HG03565 (cell line): Measurements from ENCODE around the gene POR.

Source experiments
- ATAC-seq: cut with Tn5 transposase; IDR thresholded peaks from one replicate; pipeline ENCODE4 v1.9.1; 2021; ENCODE audit warnings: mild to moderate bottlenecking, moderate library complexity; ENCODE audit not compliant: unreplicated experiment

The POR gene

DNA sequence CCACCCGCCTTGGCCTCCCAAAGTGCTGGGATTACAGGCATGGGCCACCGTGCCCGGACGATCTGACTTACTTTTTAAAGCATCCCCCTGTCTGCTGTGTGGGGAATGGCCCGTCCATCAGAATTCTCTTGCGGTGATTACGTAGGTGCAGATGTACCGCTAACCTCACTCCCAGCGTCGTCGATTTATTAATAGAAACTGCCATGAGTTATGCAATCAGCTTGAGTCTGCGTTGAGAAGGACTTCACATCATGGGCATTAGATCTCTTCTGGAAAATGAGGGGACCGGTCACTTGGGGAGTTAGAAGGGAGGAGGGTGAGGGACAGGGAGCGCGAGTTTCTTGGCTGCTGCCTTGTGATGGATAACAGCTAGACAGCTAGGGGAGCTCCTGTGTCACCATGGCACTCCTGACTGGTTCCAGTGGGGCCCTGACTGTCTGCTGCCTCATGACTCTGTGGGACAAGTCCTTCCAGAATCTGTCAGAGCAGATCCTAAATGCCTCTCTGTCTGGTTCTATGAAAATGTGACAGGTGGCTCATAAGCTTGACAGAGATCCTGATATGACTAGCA lies 35.2 kb downstream of the POR start:
- no peak for ATAC-seq

GRCh38 chr7:75951506-75951905 lies 36.6 kb downstream of the POR start:
- ATAC-seq, result no peak

DNA sequence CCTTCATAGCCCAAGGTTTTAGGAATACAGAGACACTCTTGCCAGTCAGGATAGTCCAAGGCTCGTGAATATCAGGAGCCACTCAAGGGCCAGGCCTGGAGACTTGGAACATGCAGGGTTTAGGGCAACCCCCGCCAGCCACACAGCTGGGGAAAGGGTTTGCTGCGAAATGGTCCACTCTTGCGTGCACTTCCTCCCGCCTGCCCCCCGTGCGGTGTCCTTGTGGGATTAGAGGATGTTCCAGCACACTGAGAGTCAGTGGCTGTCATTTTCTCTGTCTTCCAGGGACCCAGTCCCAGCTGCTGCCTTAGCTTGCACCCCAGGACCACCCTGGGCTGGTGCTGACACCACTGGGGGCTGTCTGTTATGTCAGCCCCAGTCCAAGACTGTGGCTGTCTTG lies 38.5 kb downstream of the POR start:
- no peak for ATAC-seq

GRCh38 chr7:75953931-75954330 lies 39.0 kb downstream of the POR start:
- no peak for ATAC-seq

- no peak for ATAC-seq
Observed at GRCh38 chr7:75955331-75955955, 40.5 kb downstream of the POR start.

GRCh38 chr7:75957021-75957736 lies 42.2 kb downstream of the POR start:
- ATAC-seq, result no peak

- ATAC-seq, result no peak
Observed at GRCh38 chr7:75958802-75959543, 44.0 kb downstream of the POR start.

- ATAC-seq, result no peak
Observed at GRCh38 chr7:75960372-75960771, 45.4 kb downstream of the POR start.

DNA sequence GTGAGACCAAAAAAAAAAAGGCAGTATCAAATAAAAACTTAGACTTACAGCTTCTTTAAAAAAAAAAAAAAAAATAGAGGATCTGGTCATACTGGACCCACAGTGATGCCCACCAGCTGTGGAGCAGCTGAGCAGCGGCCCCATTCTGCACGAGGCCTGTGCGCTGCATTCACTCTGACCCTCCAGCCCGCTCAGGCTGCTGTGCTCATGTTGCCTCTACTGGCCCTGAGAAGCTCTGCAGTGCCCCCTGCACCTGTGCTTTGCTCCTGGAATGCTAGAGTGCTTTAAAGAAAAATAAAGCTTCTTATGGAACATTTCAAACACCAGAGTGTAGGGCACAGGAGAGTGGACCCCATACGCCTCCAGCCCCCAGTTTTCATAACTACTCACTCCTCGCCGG lies 46.3 kb downstream of the POR start:
- no peak for ATAC-seq

- no peak for ATAC-seq
Observed at GRCh38 chr7:75962607-75963380, 47.8 kb downstream of the POR start.

DNA sequence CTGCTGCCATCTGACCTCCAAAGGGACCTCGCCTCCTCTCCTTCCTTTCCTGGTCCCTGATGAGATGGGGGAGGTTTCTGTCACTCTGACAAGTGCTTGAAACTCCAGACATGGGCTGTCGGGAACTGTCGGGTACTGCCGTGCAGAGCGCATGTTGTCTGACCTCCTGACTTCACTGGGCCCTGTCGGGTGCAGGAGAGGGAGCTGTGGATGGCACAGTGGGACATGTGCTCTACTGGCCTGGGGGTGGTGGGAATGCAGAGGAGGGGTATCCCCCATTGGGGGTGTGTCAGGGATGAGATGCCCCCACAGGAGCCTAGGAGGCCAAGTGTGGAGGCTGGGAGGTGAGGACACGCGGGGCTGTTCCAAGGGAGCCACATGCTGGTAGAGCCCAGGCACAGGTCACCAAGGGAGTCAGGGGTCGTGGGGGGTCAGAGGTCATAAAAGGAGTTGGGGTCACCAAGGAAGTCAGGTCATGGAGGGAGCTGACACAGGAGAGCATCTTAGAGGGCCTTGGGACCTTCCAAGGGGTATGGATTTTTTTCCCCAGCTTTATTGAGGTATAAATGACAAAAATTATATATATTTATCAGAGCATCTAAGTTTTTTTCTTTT lies 48.5 kb downstream of the POR start:
- ATAC-seq, result no peak

- no peak for ATAC-seq
Observed at GRCh38 chr7:75965617-75966016, 50.7 kb downstream of the POR start.

DNA sequence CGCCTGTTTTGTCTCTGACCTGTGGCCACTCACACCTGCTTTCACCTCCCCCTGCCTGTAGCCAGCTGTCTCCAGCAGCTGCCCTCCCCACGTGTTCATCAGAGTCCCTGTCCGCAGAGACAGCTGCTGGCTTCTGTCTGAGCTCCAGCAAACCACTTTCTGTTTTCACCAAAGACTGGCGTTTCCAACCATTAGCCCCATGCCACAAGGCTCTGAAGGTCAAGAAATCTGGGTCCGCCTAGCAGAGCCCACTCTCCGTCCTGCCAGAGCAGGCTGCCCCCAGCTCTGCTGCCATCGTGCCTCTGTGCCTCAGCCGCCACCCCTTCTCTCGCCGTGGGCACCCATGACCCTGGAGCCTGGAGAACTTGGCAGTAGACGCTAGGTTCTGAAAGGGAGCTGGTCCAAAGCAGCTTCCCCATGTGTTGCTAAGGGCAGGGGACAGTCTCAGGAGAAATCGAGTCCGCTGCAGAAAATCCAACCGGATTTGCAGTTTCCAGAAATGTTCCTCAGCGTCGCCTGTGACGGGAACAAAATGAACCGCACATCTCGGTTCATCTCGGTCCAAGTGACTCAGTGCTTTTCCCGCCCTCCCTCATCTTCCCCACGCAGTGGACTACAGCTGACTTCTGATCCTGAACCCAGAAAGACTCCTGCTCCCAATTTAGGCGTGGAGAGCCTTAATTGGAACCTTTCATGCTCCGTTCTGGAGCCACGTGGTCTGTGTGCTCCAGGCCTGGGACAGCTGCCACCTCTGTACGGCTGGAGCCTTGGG lies 51.4 kb downstream of the POR start:
- no peak for ATAC-seq

- no peak for ATAC-seq
Observed at GRCh38 chr7:75967055-75967454, 52.1 kb downstream of the POR start.

- ATAC-seq, result no peak
Observed at GRCh38 chr7:75967487-75967997, 52.6 kb downstream of the POR start.

DNA sequence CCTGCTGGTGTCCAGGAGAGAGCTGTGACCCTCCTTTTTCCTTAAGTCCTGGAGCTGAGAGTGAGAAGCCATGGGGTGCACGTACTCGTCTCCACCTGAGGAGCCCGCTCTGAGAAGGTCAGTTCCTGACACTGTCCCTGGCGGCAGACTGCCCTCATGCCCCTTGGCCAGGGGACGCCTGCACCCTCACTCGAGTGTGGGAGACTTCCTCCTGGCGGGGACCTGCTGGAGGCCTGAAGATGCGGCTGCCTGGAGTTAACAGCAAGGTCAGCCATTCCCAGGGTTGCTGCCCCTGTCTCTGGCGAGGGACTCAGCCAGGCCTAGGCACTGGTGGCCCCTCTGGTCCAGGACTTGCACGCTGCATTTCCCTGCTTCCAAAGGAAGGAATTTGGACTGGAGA lies 53.1 kb downstream of the POR start:
- ATAC-seq, result no peak

- ATAC-seq, result no peak
Observed at GRCh38 chr7:75968561-75969001, 53.6 kb downstream of the POR start.

DNA sequence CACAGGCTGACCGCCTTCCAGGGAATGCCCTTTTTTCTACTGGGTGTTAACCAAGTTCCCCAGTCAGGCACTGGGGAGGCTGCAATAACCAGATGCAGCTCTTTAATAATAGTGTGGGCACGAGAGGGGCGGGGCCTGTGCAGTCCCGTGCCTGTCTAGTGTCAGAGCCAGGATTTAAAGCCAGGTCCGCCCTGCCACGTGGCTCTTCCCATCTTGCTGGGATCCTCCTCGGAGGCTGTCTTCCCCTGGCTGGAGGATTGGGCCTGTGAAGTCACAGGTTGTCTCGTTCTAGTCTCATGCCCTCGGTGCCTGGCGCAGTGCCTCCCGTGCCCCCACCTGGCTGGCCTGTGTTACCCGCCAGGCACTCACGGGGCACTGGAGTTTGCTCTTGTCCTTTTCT lies 54.2 kb downstream of the POR start:
- ATAC-seq, result no peak

GRCh38 chr7:75969704-75970498 lies 54.9 kb downstream of the POR start:
- no peak for ATAC-seq
